ENCODE results near the gene HOXC6. TPM values are rescaled to one million over a fixed set of nuclear protein-coding genes. Genes with fewer than 3 reads are reported as not detected.

The HOXC6 gene
- total RNA-seq, 2 experiments from 2014 or later: not detected

DNA sequence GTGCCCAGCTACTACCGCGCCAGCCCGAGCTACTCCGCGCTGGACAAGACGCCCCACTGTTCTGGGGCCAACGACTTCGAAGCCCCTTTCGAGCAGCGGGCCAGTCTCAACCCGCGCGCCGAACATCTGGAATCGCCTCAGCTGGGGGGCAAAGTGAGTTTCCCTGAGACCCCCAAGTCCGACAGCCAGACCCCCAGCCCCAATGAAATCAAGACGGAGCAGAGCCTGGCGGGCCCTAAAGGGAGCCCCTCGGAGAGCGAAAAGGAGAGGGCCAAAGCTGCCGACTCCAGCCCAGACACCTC lies 42.6 kb upstream of the HOXC6 start:
- Histone ChIP-seq H3K27ac (ENCODE audit: low read depth in 1 of 2, low read length in 2 of 2) (no peak overlapping the region), H3K36me3 (ENCODE audit: insufficient read depth, low read length) (no peaks in the 10 kb centered on the region), H3K4me1 (ENCODE audit: insufficient read depth, low read length) (peaks cover 48% of the 10 kb centered on the region), H3K27me3 (ENCODE audit: control insufficient read depth in 1 of 2, insufficient read depth in 2 of 2, low read length in 2 of 2) (peaks cover 92 to 98% of the 10 kb centered on the region in 2 experiments), H3K4me3 (ENCODE audit: low read length) (peak overlapping the region; percentile 4), H3K9me3 (ENCODE audit: control insufficient read depth in 1 of 2, insufficient read depth in 1 of 2, low read length in 2 of 2) (peaks cover 11 to 48% of the 10 kb centered on the region in 2 experiments)
- ATAC-seq (ENCODE audit: poor library complexity): no peak
- H3K36me3 Mint-ChIP-seq (ENCODE audit: low read depth): no peaks in the 10 kb centered on the region
- ChIA-PET POLR2A (interaction anchor here (0.9 kb wide), 1 partner anchor 10 kb away, joined by 3 read pairs; no protein-coding TSS in a partner anchor), CTCF (interaction anchor here (0.7 to 2.9 kb wide), 7 partner anchors 12 to 274 kb away, joined by 3 to 11 read pairs (median 4); no protein-coding TSS in a partner anchor)
- H3K4me3 Mint-ChIP-seq: peak overlapping the region; percentile 82
- DNase-seq: no peak
- peaks cover 32% of the 10 kb centered on the region for H3K4me1 Mint-ChIP-seq (ENCODE audit: low read depth)
- no peaks in the 10 kb centered on the region for H3K9me3 Mint-ChIP-seq
- H3K27me3 Mint-ChIP-seq: peaks cover 95% of the 10 kb centered on the region
- intact Hi-C loops (cut with DNase I, micrococcal nuclease): loop anchor here (1.0 to 5.0 kb wide), 3 partner anchors 33 to 216 kb away; partner anchors contain the start of gene HOXC12 (in 1 of the 2)
- TF ChIP-seq, protein P1, sequence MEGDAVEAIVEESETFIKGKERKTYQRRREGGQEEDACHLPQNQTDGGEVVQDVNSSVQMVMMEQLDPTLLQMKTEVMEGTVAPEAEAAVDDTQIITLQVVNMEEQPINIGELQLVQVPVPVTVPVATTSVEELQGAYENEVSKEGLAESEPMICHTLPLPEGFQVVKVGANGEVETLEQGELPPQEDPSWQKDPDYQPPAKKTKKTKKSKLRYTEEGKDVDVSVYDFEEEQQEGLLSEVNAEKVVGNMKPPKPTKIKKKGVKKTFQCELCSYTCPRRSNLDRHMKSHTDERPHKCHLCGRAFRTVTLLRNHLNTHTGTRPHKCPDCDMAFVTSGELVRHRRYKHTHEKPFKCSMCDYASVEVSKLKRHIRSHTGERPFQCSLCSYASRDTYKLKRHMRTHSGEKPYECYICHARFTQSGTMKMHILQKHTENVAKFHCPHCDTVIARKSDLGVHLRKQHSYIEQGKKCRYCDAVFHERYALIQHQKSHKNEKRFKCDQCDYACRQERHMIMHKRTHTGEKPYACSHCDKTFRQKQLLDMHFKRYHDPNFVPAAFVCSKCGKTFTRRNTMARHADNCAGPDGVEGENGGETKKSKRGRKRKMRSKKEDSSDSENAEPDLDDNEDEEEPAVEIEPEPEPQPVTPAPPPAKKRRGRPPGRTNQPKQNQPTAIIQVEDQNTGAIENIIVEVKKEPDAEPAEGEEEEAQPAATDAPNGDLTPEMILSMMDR (IDR thresholded peaks at IDR 0.05): no peak
- no peak overlapping the region for H3K27ac Mint-ChIP-seq

DNA sequence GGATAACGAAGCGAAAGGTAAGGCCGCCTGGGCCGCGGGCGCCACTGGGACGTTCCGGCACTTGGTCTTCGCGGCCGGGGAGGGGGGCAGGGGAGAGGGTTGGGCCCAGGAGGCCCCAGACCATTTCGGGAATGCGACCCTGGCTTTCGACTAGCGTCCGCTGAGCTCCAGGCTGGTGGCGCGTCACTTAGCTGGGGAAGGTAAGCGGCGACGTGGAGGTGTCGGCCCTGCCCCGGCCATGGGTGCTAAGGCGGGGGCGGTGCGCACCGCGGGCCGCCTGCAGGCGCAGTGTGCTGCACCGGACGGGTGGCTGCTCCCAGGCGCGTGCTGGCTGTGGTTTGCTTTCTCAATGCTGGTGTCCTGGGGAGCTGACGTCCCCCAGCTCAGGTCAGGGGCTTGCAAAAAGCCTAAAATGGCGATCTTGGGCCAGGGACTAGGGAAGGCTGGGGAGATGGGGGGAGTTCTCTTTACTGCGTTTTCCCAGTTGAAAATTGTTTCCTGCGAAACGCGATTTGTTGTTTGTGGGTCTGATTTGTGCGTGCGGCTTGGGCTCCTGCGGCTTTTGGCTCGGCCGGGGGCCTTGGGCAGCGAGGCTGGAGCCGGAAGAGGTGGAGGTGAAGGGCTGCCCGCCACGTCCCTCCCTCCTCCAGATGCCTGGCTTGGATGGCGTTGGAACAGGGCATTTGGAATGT lies 42.1 kb upstream of the HOXC6 start:
- Mint-ChIP-seq H3K27me3 (peaks cover 95% of the 10 kb centered on the region), H3K27ac (no peak overlapping the region), H3K4me3 (peak overlapping the region; percentile 50), H3K9me3 (no peaks in the 10 kb centered on the region), H3K4me1 (ENCODE audit: low read depth) (peaks cover 32% of the 10 kb centered on the region), H3K36me3 (ENCODE audit: low read depth) (no peaks in the 10 kb centered on the region)
- ChIA-PET CTCF (interaction anchor here (0.9 to 2.9 kb wide), 6 partner anchors 12 to 221 kb away, joined by 3 to 11 read pairs (median 4); no protein-coding TSS in a partner anchor), POLR2A (interaction anchor here (0.9 kb wide), 1 partner anchor 10 kb away, joined by 3 read pairs; no protein-coding TSS in a partner anchor)
- TF ChIP-seq, protein P1 (IDR thresholded peaks at IDR 0.05): no peak
- Histone ChIP-seq H3K9me3 (ENCODE audit: control insufficient read depth in 1 of 2, insufficient read depth in 1 of 2, low read length in 2 of 2) (peaks cover 11 to 53% of the 10 kb centered on the region in 2 experiments), H3K27me3 (ENCODE audit: control insufficient read depth in 1 of 2, insufficient read depth in 2 of 2, low read length in 2 of 2) (peaks cover 92 to 98% of the 10 kb centered on the region in 2 experiments), H3K27ac (ENCODE audit: low read depth in 1 of 2, low read length in 2 of 2) (no peak overlapping the region), H3K4me3 (ENCODE audit: low read length) (peak overlapping the region; percentile 4), H3K36me3 (ENCODE audit: insufficient read depth, low read length) (no peaks in the 10 kb centered on the region), H3K4me1 (ENCODE audit: insufficient read depth, low read length) (peaks cover 47% of the 10 kb centered on the region)
- peak in 2 of 14 experiments; percentile 50 to 56 for DNase-seq
- intact Hi-C loops (cut with DNase I, micrococcal nuclease): loop anchor here (1.0 to 5.0 kb wide), 3 partner anchors 34 to 215 kb away; partner anchors contain the start of gene HOXC12 (in 1 of the 2)
- ATAC-seq (ENCODE audit: poor library complexity): peak; percentile 36

DNA sequence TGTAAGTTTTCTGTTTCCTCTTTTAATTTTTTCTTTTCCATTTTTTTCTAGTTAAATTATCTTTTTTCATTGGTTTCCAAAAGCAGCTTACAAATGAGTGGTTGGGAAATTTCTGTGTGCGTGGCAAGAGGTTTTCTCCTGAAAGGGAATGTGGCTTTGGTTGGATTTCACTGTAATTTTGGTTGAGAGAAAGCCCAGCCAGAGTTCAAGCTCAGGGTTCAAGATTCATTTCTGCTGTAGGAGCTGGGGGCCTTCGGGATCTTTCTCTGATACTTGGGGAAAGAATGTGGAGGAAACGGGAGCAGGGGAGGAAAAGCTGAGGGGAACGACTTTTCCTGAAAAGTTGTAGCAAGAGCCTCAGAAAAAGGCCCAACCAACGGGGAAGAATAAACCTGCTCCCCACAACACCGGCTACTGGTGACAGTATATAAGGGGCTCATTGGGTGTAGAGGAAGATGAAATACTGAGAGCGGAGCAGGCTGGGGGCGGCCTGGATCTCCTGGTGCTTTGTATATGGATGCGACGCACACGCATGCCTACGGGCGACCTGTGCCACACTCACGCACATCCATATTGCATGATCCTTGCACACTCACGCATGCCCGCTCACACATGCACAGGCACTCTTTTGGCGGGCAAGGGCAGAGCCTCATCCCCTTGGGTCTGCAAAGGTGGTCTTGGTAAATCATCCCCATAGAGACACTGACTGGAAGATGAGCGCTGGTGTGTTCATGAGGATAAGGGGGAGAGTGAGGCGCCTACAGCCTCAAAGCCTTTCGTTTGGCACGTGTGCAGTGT lies 41.4 kb upstream of the HOXC6 start:
- Mint-ChIP-seq H3K36me3 (ENCODE audit: low read depth) (no peaks in the 10 kb centered on the region), H3K27me3 (peaks cover 95% of the 10 kb centered on the region), H3K9me3 (no peaks in the 10 kb centered on the region), H3K4me3 (no peak overlapping the region), H3K27ac (no peak overlapping the region), H3K4me1 (ENCODE audit: low read depth) (peaks cover 32% of the 10 kb centered on the region)
- Histone ChIP-seq H3K4me1 (ENCODE audit: insufficient read depth, low read length) (peaks cover 47% of the 10 kb centered on the region), H3K27me3 (ENCODE audit: control insufficient read depth in 1 of 2, insufficient read depth in 2 of 2, low read length in 2 of 2) (peaks cover 94 to 98% of the 10 kb centered on the region in 2 experiments), H3K4me3 (ENCODE audit: low read length) (no peak overlapping the region), H3K36me3 (ENCODE audit: insufficient read depth, low read length) (no peaks in the 10 kb centered on the region), H3K27ac (ENCODE audit: low read depth in 1 of 2, low read length in 2 of 2) (no peak overlapping the region), H3K9me3 (ENCODE audit: control insufficient read depth in 1 of 2, insufficient read depth in 1 of 2, low read length in 2 of 2) (peaks cover 11 to 53% of the 10 kb centered on the region in 2 experiments)
- DNase-seq (no peak), ATAC-seq (ENCODE audit: poor library complexity) (no peak)
- ChIA-PET CTCF (interaction anchor here (0.9 to 2.9 kb wide), 3 partner anchors 19 to 221 kb away, joined by 3 to 11 read pairs (median 5); no protein-coding TSS in a partner anchor), POLR2A (interaction anchor here (0.9 kb wide), 1 partner anchor 9 kb away, joined by 3 read pairs; no protein-coding TSS in a partner anchor)
- TF ChIP-seq, protein P1 (IDR thresholded peaks at IDR 0.05): no peak
- intact Hi-C loops (cut with DNase I, micrococcal nuclease): loop anchor here (5.0 kb wide), 2 partner anchors 35 to 195 kb away; partner anchors contain the start of gene HOXC12 (in 1 of the 2)

Data from CD4-positive, alpha-beta T cell (primary cell).